ENCODE data around the gene MVK.

Gene MVK

DNA sequence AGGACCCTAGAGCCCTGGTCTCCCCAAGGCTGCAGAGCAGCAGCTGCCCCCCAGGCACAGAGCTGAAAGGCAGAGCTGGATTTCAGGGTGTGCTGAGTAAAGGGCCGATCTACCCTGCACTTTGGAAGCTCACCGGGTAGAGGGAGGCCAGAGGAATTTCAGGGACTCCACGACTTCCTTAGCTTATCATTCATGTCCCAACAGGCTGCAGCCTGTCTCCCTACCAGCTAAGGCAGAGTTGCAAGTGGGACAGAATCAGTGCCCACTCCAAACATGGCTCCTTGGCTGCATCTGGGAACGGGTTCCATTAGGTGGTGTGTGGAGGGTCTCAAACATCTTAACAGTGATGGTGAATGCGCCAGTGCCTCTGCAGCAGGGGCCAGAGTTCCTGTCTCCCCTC, 27.8 kb upstream of the MVK start:
- DNase-seq = no peak

DNA sequence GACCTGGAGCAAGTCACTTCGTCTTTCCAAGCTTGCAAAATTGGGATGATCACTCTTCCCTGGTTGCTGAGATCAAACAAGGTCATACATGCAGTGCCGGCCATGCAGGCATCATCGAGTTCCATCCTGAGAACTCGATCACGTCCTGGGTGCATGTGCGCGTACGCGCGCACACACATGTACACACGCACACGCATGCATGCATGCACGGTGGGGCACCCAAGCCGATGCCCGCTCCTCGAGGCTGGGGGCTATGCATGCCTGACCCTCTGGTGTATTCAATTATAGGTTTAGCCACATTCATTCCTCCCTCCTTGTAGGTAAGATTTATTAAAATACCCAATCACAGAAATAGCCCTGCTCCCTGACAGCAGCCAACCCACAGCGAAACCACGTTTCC, 26.3 kb upstream of the MVK start:
- no peak for DNase-seq

DNA sequence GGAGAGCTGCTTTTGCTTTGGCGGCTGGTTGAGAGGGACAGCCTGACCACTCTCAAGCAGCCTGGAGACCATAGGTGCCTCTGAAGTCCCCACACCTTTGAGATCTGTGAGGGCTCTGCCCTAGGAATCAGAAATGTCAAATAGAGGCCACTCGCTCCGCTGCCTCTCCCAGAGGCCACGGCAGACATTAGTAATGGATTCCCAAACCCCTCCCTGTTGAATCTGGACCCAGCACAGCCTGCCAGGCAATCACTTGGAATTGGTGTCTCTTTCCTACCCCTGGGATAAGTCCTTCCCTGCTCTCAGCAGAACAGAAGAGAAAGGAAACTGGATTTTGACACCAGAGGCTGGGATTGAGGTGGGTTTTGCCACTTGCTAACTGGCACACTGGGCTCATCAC, 25.3 kb upstream of the MVK start:
- no peak for DNase-seq

DNA sequence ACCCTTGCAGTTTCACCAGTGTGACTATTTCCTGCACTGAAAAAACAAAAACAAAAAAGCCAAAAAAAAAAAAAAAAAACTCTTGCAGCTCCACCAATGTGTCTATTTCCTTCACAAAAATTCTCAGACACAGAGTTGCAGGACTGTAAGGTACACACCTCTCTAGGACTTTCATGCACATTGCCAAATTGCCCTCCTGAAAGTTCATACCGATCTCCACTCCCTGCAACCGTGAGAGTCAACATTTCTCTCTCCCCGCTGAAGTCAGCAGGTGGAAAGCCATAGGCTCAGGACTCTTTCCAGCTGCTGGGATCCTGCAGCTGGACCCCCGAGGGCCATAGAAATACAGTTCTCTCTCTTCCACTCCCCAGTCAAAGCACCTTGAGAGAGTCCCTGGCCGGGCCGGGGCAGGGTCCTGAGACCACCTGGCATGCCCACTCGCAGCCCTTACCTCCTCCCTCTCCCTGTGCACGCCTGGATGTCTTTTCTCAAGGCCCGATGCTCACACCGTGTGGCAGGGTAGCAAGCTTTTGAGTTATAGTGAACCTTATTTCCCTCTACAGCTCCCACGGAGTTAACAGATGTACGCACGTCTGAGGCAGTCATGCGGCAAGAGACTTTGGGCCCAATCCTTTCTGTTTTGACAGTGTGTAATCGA, 23.9 kb upstream of the MVK start:
- no peak for DNase-seq

DNA sequence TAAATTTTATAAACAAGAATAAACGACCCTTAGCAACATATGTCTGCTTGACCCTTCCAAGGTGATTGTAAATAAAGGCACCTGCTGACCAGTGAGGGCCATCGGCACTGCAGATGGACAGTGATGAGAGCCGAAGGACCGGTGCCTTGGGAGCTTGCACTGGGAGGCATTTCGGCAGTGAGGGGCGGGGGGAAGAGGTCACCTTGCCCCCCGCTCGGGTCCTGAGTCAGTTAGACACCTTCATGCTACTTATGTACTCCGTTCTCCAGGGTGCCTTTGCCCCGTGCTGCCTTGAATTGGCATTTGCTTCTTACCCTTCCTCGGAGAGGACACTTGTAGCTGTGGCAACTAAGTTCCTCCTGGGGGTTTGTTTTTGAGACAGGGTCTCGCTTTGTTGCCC, 23.3 kb upstream of the MVK start:
- no peak for DNase-seq

DNA sequence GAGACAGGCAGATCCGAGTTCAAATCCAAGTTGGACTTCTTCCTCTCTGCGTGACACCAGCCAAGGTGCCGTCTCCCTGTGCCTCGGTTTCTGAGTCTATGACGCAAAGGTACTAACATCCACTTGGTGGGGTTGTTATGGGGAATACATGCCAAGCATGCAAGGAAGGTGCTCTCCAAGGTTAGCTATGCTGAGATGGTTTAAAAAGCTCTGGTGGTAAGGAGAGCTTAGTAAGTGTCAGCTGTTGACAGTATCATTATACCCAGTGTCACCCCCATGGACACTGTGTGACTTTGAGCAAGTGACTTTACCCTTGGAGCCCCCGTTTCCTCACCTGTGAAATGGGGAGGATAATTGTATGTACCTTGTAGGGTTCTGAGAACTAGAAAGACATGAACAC, 22.5 kb upstream of the MVK start:
- no peak for DNase-seq

DNA sequence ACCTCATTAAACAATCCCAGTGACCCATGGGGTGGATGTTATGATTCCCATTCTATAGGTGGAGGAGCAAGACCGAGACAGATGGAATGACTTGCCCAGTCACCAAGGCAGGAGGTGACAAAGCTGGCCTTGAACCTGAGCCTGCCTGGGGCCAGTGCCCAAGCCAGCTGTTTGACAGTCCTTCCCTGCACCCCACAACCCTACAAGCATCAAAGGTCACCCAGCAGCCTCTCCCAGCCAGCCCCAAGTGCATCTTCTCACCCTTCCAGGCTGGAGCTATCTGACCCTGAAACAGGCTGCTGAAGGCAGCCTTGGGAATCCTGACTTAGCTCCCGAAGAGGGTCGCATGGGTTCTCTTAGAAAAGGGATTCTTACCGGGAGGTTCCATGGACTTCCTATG, 20.6 kb upstream of the MVK start:
- no peak for DNase-seq

DNA sequence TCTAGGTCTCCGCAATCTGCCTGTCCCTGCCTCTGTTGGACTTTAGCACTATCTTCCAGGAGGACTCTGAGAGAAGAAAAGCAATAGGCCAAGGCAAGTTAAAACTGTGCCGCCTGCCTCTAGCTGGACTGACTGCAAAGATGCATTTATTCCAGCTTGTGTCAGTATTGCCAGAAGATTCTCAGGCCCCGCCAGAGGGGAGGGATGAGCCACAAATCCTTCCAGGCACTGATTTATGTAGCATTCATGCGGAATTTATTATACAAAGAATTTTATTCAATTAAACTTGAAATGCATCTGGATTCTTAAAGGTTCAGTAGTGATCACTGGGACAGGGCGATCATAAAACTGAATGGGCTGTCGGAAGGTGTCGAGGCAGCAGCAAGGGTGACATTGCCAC, 20.1 kb upstream of the MVK start:
- no peak for DNase-seq

DNA sequence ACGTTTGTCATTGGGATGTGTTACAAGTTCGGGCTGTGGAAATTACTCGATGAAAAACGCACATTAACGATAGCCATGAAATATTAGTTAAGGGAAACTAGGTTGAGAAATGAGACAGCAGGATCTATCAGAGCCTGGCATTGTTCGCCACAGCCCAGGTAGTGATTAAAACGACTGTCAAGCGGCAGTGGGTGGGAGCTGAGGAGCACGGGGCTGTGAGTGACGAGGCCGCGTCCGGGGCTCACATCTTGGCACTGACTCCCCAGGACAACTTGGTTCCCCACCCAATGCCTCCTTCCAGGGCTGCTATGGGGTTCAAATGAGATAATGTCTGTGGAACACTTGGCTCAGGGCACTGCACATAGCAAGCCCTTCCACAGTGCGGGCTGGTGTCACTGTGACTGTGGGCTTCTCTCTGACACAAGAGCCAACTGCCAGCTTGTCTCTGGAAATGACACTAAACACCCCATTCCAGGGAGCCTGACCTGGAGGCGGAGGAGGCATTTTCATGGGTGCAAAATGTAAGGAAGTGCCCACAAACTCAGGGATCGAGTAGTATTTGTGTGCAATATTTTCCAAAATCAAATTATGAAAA, 19.6 kb upstream of the MVK start:
- no peak for DNase-seq

DNA sequence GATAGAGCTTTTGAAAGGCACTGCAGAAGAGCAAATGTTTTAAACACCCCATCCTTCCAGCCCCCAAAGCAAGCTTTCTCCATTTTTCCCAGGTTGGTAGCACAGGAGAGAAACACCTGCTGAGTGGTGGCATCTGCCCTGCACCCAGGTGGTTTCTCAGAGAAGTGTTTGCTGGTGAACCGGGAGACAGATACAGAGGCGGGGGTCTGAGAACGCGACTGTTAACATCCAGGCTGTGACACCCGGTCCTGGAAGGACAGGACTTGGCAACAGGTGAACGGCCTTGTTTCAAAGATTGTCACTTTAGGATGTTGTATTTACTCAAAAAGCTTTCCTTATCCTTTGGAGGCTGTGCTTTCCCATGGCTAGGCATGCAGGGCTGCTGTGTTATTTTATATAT, 18.8 kb upstream of the MVK start:
- DNase-seq = no peak

DNA sequence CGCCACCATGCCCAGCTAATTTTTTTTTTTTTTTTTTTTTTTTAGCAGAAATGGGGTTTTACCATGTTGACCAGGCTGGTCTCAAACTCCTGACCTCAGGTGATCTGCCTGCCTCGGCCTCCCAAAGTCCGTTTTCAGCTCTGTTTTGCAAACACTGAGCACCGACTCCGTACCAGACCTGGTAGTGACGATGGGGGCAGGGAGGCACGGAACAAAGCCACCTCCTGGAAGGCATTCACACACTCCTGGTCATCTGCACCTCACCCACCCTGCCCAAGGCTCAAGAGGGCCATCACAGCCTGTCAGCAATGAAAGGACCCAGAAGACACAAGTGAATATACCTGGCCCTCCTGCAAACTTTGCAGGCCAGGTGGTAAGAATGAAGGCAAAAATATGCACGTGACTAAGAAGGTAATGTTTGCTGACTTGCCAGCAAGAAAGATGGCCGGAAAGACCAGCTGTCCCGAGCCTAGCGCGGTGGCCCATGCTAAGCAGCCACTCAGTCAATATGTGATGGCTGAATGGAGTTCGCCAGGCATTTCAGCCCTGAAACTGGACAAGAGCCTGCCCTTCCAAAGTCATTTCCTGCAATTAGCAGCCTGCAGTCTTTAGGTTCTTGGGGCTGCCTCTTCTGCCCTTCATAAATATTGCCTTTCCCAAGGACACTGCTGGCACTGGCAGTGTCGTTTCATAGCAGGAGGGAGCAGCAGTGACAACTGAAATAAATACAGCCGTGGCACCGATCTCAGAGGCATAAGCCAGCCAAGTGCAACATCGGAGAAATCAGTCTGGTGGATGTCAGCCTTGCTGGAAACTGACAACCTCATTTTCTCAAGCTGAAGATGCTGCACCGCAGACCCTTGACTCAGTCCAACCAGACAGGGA, 17.9 kb upstream of the MVK start:
- no peak for DNase-seq

DNA sequence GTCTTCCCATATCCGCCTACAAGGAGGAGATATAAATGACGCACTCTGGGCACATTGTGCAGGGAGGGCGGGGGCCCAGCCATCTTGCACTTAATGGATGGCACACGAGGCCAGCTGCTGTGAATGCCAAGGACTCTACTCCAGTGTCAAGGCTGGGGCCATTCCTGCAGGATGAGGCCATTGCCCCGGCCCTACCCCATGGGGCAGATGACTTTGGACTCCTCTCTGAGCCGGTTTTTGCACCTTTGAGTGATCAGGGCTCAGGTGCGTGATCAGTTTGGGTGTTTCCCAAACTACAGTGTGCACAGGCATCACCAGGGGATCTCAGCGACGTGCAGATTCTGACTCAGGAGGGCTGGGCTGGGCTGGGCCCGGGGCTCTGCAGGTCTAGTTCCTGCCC, 16.4 kb upstream of the MVK start:
- no peak for DNase-seq

DNA sequence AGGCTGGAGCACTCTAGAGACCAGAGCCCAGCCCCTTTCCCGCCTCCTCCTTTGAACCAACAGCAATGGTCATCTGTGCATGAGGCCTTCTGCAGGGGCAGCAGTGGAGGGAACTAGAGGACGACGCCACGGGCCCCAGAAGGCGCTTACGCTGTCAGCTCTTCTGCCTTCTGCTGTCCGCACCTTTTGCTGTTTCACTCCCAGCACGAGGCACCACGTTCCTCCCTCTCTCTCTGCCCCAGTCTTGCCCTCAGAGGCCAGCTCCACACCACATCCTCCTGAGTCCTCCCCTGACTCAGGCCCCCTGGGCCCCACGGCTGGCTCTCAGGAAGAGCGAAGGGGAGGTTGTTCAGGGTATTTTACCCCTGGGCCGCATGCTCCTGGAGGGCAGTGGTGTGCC, 15.8 kb upstream of the MVK start:
- no peak for DNase-seq

DNA sequence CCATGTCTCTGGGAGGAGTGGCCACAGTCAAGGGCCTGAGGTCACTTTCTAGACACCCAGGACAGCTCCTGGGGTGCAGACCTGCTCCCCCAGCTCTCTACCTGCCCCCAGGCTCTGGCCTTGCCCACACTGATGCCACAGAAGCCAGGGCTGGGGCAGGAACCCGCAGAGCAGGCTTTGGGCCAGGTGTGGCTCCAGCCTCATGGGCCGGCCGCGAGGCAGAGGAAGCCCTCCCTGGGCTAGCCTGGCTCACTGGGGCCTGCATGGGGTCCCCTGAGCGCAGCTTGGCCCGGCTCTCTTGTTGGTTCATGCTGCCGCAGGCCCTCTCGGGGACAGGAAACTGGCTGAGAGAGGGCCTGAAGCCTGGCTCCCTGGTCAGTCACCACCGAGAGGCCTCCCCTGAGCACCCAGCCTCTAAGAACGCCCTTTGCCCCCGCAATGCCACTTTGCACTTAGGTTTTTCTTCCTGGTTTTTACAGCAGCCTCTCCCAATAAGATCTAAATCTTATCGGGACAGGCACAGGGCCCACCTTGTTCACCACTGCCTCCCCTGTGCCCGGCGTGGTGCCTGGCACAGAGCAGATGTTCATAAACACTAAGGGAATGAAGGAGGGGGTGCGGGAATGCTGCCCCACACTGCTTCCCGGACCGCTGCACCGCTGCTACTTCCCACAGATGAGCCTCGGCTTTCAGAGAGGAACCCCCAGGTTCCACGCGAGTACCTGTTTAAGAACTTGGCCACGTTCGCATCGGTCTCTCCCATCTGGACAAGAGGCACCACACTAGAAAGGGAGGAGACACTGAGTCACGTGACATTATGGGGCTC, 15.0 kb upstream of the MVK start:
- no peak for DNase-seq

DNA sequence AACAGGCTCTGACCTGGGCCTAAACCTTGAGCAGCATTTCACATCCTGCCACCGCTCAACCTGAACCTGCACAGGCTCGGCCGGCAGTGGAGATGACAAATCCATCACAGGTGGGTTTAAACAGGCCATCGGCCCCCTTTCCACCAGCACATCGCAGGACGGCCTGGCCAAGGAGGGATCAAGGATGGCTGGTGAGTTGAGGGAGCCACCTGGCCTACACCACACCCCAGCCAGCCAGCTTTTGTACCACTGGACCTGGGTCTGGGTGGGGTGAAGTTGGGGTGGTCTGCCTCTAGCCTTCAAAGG, 14.4 kb upstream of the MVK start:
- no peak for DNase-seq

DNA sequence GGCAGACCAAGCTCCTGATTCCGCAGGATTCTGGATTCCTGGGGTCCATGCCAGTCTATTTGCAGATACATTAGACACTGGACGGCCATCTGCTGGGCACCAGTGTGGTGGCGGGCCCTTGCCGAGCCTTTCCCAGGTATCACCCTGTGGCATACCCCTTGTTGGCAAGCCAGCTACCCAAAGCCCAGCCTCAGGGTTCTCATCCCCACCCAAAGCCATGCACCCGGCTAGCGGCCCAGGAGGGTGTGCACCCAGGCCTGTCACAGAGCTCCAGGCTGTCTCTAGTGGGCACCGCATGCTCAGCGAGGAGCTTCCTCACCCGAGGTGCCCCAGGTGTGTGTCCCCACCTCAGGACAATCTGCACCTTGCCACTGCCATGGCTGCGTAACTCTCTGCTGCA, 14.0 kb upstream of the MVK start:
- DNase-seq = no peak

DNA sequence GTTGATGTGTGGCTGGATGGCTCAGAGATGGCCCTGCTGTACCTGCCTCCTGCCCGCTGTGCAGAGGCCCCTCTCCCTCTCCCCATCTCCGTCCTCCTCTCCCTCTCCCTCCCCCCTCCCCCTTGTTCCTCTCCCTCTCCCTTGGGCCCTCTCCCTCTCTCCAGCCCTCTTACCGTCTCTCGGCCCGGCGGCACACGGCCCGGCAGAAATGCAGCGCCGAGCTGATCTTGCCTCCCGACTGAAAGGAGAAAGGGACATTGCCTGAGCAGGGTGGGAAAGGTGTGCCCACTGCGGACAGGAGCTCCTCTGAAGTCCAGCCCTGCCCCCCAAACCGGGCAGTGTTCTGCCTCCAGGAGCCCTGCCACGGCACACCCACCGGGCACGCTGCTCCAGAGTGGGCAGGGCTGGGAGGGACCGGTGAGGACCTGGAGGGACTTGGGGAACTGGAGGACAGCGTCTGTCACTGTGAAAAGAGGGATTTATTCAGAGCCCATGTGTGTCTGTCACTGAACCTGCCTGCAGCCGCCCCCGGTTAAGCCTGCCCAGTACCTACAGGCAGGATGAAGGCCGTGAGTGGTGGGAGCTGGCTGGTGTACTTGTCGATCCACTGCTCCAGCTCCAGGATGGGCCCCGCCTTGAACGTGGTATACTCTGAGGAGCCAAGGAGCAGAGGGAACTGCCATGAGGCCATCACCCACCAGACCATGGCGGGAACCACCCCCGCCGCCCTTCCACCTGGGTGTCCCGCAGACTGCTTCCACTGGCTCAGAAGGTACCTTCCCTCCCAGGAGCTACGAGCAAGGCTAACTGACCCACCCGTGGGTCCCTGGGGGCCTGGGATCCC, 12.5 kb upstream of the MVK start:
- DNase-seq = no peak

DNA sequence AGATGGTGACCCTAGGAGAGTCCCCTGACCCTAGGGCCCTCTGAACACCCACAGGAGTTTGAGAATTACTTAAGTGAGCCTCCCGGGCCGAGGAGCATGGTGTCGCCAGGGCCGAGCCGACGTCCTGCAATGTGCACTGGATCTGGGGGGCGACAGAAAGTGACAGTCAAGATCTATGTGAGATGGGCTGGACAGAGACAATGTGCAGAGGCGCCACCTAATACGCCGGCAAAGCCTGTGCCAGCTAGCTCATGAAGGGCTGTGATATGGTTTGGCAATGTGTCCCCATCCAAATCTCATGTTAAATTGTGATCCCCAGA, 11.9 kb upstream of the MVK start:
- no peak for DNase-seq

DNA sequence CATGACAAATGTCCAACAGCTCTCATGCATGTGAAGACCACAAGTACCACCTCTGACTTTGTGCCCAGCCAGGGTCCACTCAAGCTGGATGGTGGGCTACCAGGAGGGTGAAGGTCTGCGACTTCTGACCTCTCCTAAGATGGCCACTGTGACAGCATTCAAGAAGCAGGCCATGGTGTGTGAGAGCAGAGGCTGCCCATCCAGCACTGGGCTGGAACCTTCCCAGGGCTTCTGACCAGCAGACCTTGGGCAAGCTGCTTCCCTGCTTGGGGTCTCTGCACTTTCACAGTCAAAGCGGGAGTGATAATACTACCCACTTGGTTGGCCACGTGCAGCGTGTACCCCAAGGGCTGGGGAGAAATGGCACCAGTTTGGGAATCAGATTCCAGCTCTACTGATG, 10.7 kb upstream of the MVK start:
- no peak for DNase-seq

DNA sequence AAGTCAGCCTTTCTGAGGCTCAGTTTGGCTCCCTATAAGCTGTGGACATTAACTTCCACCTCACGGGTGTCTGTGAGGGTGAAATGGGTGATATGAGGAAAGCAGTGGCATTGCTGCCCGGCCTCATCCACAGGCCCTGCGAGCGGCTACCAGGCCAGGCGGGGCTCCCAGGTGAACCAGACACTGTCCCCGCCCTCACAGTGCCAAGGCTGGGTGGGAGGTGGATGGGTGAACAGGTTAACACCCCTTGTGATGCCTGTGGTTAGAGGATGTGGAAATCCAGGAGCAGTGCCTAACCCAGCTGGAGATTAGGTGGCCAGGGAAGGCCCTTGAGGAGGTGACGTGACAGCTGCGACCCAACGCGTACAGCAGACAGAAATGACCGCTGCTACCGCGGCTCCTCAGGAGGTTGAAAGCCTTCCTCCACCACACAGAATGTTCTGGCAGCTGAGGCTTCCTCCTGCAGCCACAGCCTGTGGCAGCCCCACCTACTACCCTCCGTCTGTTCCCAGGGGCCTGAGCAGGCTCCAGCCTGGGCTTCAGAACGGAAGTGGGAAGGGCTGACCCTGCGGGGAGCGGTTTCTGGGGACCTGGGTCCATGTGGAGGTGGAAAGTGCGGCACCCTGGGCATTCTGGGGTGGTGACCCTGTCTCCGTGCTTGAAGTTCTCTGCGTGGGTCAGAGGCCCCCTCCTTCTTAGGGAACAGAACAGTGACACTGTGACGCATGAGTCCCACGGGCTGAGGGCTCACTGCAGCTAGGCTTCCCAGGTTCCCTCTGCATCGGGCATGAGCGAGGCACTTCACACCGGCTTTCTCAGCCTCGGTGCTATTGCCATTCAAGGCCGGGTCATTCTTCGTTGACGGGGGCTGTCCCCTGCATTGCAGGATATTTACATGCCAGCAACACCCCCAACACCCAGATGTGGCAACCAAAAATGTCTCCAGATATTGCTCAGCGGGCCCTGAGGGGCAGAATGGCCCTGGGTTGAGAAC, 10.0 kb upstream of the MVK start:
- no peak for DNase-seq

DNA sequence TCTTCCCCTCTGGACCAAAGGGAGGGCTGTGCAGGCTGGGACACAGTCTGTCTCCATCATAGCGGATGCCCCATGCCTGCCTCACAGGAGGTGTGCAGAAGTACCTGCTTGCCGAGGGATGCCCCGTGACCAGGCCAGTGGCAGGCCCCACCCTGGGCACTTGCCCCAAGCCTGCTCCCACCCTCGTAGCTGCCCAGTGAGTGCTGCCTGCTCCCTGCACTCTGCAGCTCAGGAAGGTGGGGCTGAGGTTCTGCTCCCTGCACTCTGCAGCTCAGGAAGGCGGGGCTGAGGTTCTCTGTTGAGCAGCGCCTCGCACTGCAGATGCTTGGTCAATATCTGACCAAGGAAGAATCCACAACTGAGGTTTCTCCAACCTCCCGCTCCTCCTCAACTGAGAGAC, 7.2 kb upstream of the MVK start:
- no peak for DNase-seq

DNA sequence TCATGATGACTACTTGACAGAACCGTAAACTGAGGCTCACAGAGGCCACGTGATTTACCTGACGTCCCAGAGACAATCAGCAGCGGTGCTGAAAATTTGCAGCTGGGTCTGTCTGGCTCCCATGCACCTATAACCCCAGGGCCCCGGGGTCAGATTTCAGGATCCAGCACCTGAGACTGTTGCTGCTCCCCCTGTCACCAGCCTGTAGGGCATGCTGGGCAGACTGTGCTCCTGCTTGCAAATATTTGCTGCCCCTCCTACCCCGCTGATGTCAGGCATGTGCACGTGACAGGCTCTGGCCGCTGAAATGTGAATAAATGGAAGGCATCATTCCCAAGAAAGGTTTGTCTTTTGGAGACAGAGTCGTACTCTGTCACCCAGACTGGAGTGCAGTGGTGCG, 6.3 kb upstream of the MVK start:
- no peak for DNase-seq

Measured in inflammatory macrophage treated with lipopolysaccharide for 4 hours (primary cell).